ENCODE data around the gene APEH. TPM values are rescaled to one million over a fixed set of nuclear protein-coding genes. Genes with fewer than 3 reads are reported as not detected.

Gene APEH
- total and polyA plus RNA-seq, 2 of the 13 experiments (the other 11 are each of a cell fraction or from before 2014, with no cell fraction given), result 116 to 130 TPM

- TF ChIP-seq ERF (CRISPR knock-in tag; IDR thresholded peaks at IDR 0.05), result peak; percentile 67; the same call in 1 of the 2 replicates
- no peak for TF ChIP-seq ZNF770 (CRISPR knock-in tag; IDR thresholded peaks at IDR 0.05)
- TF ChIP-seq ISX (CRISPR knock-in tag; conservative IDR thresholded peaks at IDR 0.05), result no peak
- no peak for TF ChIP-seq ZNF879 (CRISPR knock-in tag; IDR thresholded peaks at IDR 0.05)
- no peak for TF ChIP-seq HNF4G (IDR thresholded peaks at IDR 0.05; ENCODE audit: borderline replicate concordance, low read depth, low read length)
- no peak; the same call in 1 of the 2 replicates for TF ChIP-seq HNF4G (CRISPR knock-in tag; IDR thresholded peaks at IDR 0.05; ENCODE audit: borderline replicate concordance, low read depth)
- no peak for TF ChIP-seq ZNF598 (CRISPR knock-in tag; IDR thresholded peaks at IDR 0.05; ENCODE audit: borderline replicate concordance)
- no peak for TF ChIP-seq MXD4 (CRISPR knock-in tag; IDR thresholded peaks at IDR 0.05)
- TF ChIP-seq ZBTB10 (CRISPR knock-in tag; IDR thresholded peaks at IDR 0.05; ENCODE audit: borderline replicate concordance), result no peak
- TF ChIP-seq TBX2 (CRISPR knock-in tag; IDR thresholded peaks at IDR 0.05; ENCODE audit: borderline replicate concordance), result peak; percentile 50; the same call in 1 of the 2 replicates
- TF ChIP-seq ZBTB37 (CRISPR knock-in tag; IDR thresholded peaks at IDR 0.05), result no peak
- TF ChIP-seq ZNF407 (CRISPR knock-in tag; IDR thresholded peaks at IDR 0.05; ENCODE audit: not compliant biosample characterization), result no peak
- TF ChIP-seq ZBTB21 (CRISPR knock-in tag; IDR thresholded peaks at IDR 0.05), result no peak
- TF ChIP-seq GLI4 (CRISPR knock-in tag; IDR thresholded peaks at IDR 0.05; ENCODE audit: borderline replicate concordance), result no peak
Observed at GRCh38 chr3:49665822-49666519, 8.2 kb upstream of the APEH start (continued).
